H1 (cell line): Measurements from ENCODE around the gene CACNG8. TPM values are rescaled to one million over a fixed set of nuclear protein-coding genes. Genes with fewer than 3 reads are reported as not detected.

Source experiments
- CTCF ChIA-PET: fragments of 300-600 bp; sonication (Branson Sonifier 250); formaldehyde crosslinking; loops from one replicate; lab custom pipeline; 2021; ENCODE audit not compliant: partially characterized antibody; lab: Charles Lee
- POLR2A ChIA-PET: fragments of 300-600 bp; sonication (Branson Sonifier 250); formaldehyde crosslinking; loops from one replicate; lab custom pipeline; 2021; ENCODE audit warnings: inconsistent platforms; ENCODE audit not compliant: partially characterized antibody; lab: Charles Lee
- DNase-seq, 2 experiments: peaks; one replicate each; pipeline versions ENCODE4 v3.0.0 to v3.0.0-alpha.2; 2010 to 2022; ENCODE audit warnings: low spot score in 2 of 2, low read depth in 1 of 2, mixed read lengths in 1 of 2
- FAIRE-seq: peaks from 2 replicates; lab custom pipeline; 2011; peaks lifted over from hg19 to GRCh38; lab: Jason Lieb, UNC
- H2AFZ ChIP-seq: 2 replicates; pipeline ENCODE4 v1.8.1; 2012; ENCODE audit warnings: low read length, inconsistent platforms
- H2AK5ac ChIP-seq: 2 replicates; pipeline ENCODE4 v1.6.1; 2013; ENCODE audit warnings: low read depth, low read length
- H2BK120ac ChIP-seq: replicated peaks from 2 replicates; pipeline ENCODE3; 2013; ENCODE audit warnings: low read depth, low read length, inconsistent platforms
- H2BK12ac ChIP-seq: 2 replicates; pipeline ENCODE4 v1.6.1; 2013; ENCODE audit warnings: low read depth, low read length
- H2BK15ac ChIP-seq: 2 replicates; pipeline ENCODE4 v1.6.1; 2013; ENCODE audit warnings: low read length
- H2BK20ac ChIP-seq: 2 replicates; pipeline ENCODE4 v1.6.1; 2013; ENCODE audit warnings: low read length
- H2BK5ac ChIP-seq: 2 replicates; pipeline ENCODE4 v1.6.1; 2013; ENCODE audit warnings: low read depth, low read length
- H3K14ac ChIP-seq: 2 replicates; pipeline ENCODE4 v1.6.1; 2013; ENCODE audit warnings: inconsistent platforms; ENCODE audit not compliant: insufficient read length
- H3K18ac ChIP-seq: 2 replicates; pipeline ENCODE4 v1.6.1; 2013; ENCODE audit warnings: low read length; ENCODE audit errors: extremely low read depth
- H3K23ac ChIP-seq: 2 replicates; pipeline ENCODE4 v1.6.1; 2013; ENCODE audit warnings: inconsistent platforms; ENCODE audit not compliant: insufficient read length
- H3K23me2 ChIP-seq: 2 replicates; pipeline ENCODE4 v1.6.1; 2013; ENCODE audit warnings: low read depth, low read length
- H3K27ac ChIP-seq: 2 replicates; pipeline ENCODE4 v1.6.1; 2011; ENCODE audit warnings: low read depth, low read length, inconsistent platforms
- H3K27me3 ChIP-seq, 4 experiments: replicated peaks in 1 of 4; 1 replicate in 1 of 4; 2 replicates in 3 of 4; pipeline versions ENCODE4 v1.6.1 to v1.8.1; 2011 to 2013; ENCODE audit warnings: low read length in 3 of 4, mild to moderate bottlenecking in 3 of 4, inconsistent platforms in 2 of 4, mixed read lengths in 2 of 4, moderate library complexity in 1 of 4; ENCODE audit not compliant: control insufficient read depth in 3 of 4, insufficient read depth in 3 of 4; ENCODE audit errors: extremely low read depth in 1 of 4
- H3K36me3 ChIP-seq, 4 experiments: 2 replicates each; pipeline versions ENCODE4 v1.6.1 to v1.8.1; 2011 to 2013; ENCODE audit warnings: mild to moderate bottlenecking in 4 of 4, low read length in 3 of 4, moderate library complexity in 2 of 4, control low read depth in 1 of 4, inconsistent platforms in 1 of 4; ENCODE audit not compliant: insufficient read depth in 4 of 4, control insufficient read depth in 2 of 4
- H3K4ac ChIP-seq: replicated peaks from 2 replicates; pipeline ENCODE3; 2013; ENCODE audit warnings: low read length, low read depth, mixed read lengths, inconsistent platforms; ENCODE audit not compliant: insufficient read length
- H3K4me1 ChIP-seq, 4 experiments: replicated peaks in 1 of 4; 1 replicate in 1 of 4; 2 replicates in 3 of 4; pipeline versions ENCODE4 v1.6.1 to v1.8.1; 2011 to 2013; ENCODE audit warnings: low read length in 3 of 4, inconsistent platforms in 2 of 4, mixed read lengths in 1 of 4; ENCODE audit not compliant: insufficient read depth in 4 of 4, control insufficient read depth in 3 of 4
- H3K4me2 ChIP-seq, 2 experiments: 2 replicates each; pipeline versions ENCODE4 v1.6.1 to v1.8.1; 2011 to 2013; ENCODE audit warnings: low read depth in 2 of 2, low read length in 2 of 2, control low read depth in 1 of 2, inconsistent platforms in 1 of 2, mild to moderate bottlenecking in 1 of 2; ENCODE audit not compliant: insufficient read depth in 1 of 2
- H3K4me3 ChIP-seq, 4 experiments: fragments of 200-600, 300-600 bp in 1 of 4; sonication (generic), shearing (Covaris generic), sonication (Bioruptor Twin) in 1 of 4; 2 replicates each; pipeline versions ENCODE4 v1.5.1 to v1.8.1; 2011 to 2016; ENCODE audit warnings: low read length in 4 of 4, low read depth in 3 of 4, control low read depth in 2 of 4, inconsistent platforms in 2 of 4, mild to moderate bottlenecking in 2 of 4, mixed read lengths in 1 of 4, moderate library complexity in 1 of 4; ENCODE audit not compliant: insufficient read depth in 2 of 4; ENCODE audit errors: extremely low read depth in 1 of 4
- H3K56ac ChIP-seq: replicated peaks from 2 replicates; pipeline ENCODE3; 2013; ENCODE audit warnings: low read depth, mild to moderate bottlenecking, mixed read lengths, low read length, inconsistent platforms; ENCODE audit not compliant: insufficient read length
- H3K79me1 ChIP-seq: 2 replicates; pipeline ENCODE4 v1.6.1; 2013; ENCODE audit warnings: low read depth, low read length, control low read depth
- H3K79me2 ChIP-seq, 2 experiments: 2 replicates each; pipeline versions ENCODE4 v1.6.1 to v1.8.1; 2012 to 2013; ENCODE audit warnings: low read length in 2 of 2, mild to moderate bottlenecking in 2 of 2, inconsistent platforms in 1 of 2; ENCODE audit not compliant: insufficient read depth in 2 of 2, control insufficient read depth in 1 of 2
- H3K9ac ChIP-seq, 4 experiments: replicated peaks in 1 of 4; 1 replicate in 1 of 4; 2 replicates in 3 of 4; pipeline versions ENCODE4 v1.6.1 to v1.8.1; 2011 to 2013; ENCODE audit warnings: low read depth in 3 of 4, low read length in 3 of 4, control low read depth in 2 of 4, mild to moderate bottlenecking in 2 of 4, moderate library complexity in 2 of 4, inconsistent platforms in 1 of 4; ENCODE audit errors: extremely low read depth in 1 of 4
- H3K9me3 ChIP-seq, 2 experiments: 2 replicates each; pipeline versions ENCODE4 v1.6.1 to v1.8.1; 2012 to 2013; ENCODE audit warnings: mild to moderate bottlenecking in 2 of 2, moderate library complexity in 2 of 2, control low read depth in 1 of 2, inconsistent platforms in 1 of 2, low read depth in 1 of 2, low read length in 1 of 2, mixed read lengths in 1 of 2; ENCODE audit not compliant: insufficient read depth in 2 of 2
- H4K20me1 ChIP-seq, 2 experiments: replicated peaks in 1 of 2; 2 replicates each; pipeline versions ENCODE3 to v1.8.1; 2011 to 2013; ENCODE audit warnings: inconsistent platforms in 2 of 2, low read length in 2 of 2, mild to moderate bottlenecking in 1 of 2; ENCODE audit not compliant: insufficient read depth in 2 of 2, control insufficient read depth in 1 of 2
- H4K5ac ChIP-seq: 2 replicates; pipeline ENCODE4 v1.6.1; 2013; ENCODE audit warnings: low read length, low read depth, mixed read lengths, inconsistent platforms; ENCODE audit not compliant: insufficient read length
- H4K8ac ChIP-seq: 2 replicates; pipeline ENCODE4 v1.8.0; 2013; ENCODE audit warnings: mild to moderate bottlenecking, moderate library complexity, low read length, inconsistent platforms; ENCODE audit not compliant: insufficient read depth; ENCODE audit errors: extremely low read depth
- H4K91ac ChIP-seq: replicated peaks from 2 replicates; pipeline ENCODE3; 2013; ENCODE audit warnings: low read length, mixed read lengths, inconsistent platforms; ENCODE audit not compliant: insufficient read length
- BCL11A ChIP-seq, 2 experiments: IDR thresholded peaks; one replicate each; pipeline ENCODE4 v1.6.1; 2011; ENCODE audit warnings: low read depth in 2 of 2, low read length in 2 of 2, mild to moderate bottlenecking in 2 of 2
- E2F6 ChIP-seq: IDR thresholded peaks from 2 replicates; pipeline ENCODE4 v1.6.1; 2012; ENCODE audit warnings: inconsistent platforms
- POU5F1 ChIP-seq: IDR thresholded peaks from 2 replicates; pipeline ENCODE4 v1.6.1; 2011; ENCODE audit warnings: low read depth, mild to moderate bottlenecking, low read length, moderate library complexity
- SAP30 ChIP-seq: fragments of 300-600 bp; sonication (generic); IDR thresholded peaks from 2 replicates; pipeline ENCODE4 v1.7.1; 2012; ENCODE audit warnings: low read length, moderate library complexity, mild to moderate bottlenecking, inconsistent platforms; ENCODE audit not compliant: insufficient read depth, insufficient replicate concordance
- SRF ChIP-seq: IDR thresholded peaks from 2 replicates; pipeline ENCODE4 v1.6.1; 2011; ENCODE audit warnings: mild to moderate bottlenecking, low read depth, low read length, moderate library complexity
- TCF12 ChIP-seq: IDR thresholded peaks from 2 replicates; pipeline ENCODE4 v1.6.1; 2011; ENCODE audit warnings: low read depth, mild to moderate bottlenecking, low read length
- TEAD4 ChIP-seq: IDR thresholded peaks from 2 replicates; pipeline ENCODE4 v1.6.1; 2012; ENCODE audit warnings: low read depth, low read length, inconsistent platforms, mixed read lengths
- WGBS, 2 experiments: shearing (Covaris generic) in 1 of 2; methylation state at CpG; one replicate each; pipeline versions ENCODE4 v1.1.6 to v1.1.7; 2013 to 2015; ENCODE audit warnings: low lambda C conversion rate in 2 of 2, mixed read lengths in 2 of 2, inconsistent platforms in 1 of 2, low coverage in 1 of 2, missing lambda C conversion rate in 1 of 2; ENCODE audit not compliant: insufficient replicate concordance in 2 of 2, insufficient coverage in 1 of 2, insufficient read length in 1 of 2; ENCODE audit errors: extremely low coverage in 1 of 2, missing lambda C conversion rate in 1 of 2; 5-methylcytosine and 5-hydroxymethylcytosine counted together
- polyA plus RNA-seq, 7 experiments: library from polyadenylated mRNA; depleted of rRNA in 3 of 7; stranded (reverse) in 5 of 7; unstranded in 2 of 7; fragments of >200 nt in 5 of 7; fragments of 200-250 nt in 2 of 7; gene quantifications; 1 replicate in 5 of 7; 2 replicates in 1 of 7; 4 replicates in 1 of 7; pipeline versions ENCODE4 v1.2.1 to v1.2.3, GENCODE V29; 2011 to 2013; ENCODE audit warnings: missing spikeins in 2 of 7, mixed read lengths in 2 of 7
- total RNA-seq: library from RNA; stranded (reverse); fragmentation: NEBNext Ultra II Directional; extraction: Animal tissue kit (Norgen Biotek cat#: 25700); gene quantifications from 2 replicates; pipeline ENCODE4 v1.2.1, GENCODE V29; 2021

Gene CACNG8
- total and polyA plus RNA-seq, 2 of the 8 experiments (the other 6 are each of a cell fraction or from before 2014, with no cell fraction given), result 0.41 to 4.5 TPM

GRCh38 chr19:53969366-53969765 is 6.6 kb downstream of the CACNG8 start:
- FAIRE-seq, result no peak
- Histone ChIP-seq H4K20me1 (peaks cover 2 to 7% of the 10 kb centered on the region in 2 experiments), H3K4me3 (no peak overlapping the region), H3K27me3 (no peaks in the 10 kb centered on the region), H3K23ac (no peak overlapping the region), H3K23me2 (no peaks in the 10 kb centered on the region), H3K36me3 (peaks cover 7 to 31% (median 11%) of the 10 kb centered on the region in 4 experiments; a peak in 6 of 8 replicates), H3K4me1 (no peaks in the 10 kb centered on the region), H3K9ac (no peak overlapping the region), H3K27ac (no peak overlapping the region), H2BK120ac (no peak overlapping the region), H3K4ac (no peak overlapping the region), H3K4me2 (no peak overlapping the region), H3K79me1 (peaks cover 3% of the 10 kb centered on the region), H2BK12ac (no peak overlapping the region), H3K14ac (no peak overlapping the region), H2AK5ac (no peak overlapping the region), H3K79me2 (peaks cover 0 to 13% of the 10 kb centered on the region in 2 experiments; a peak in 1 of 4 replicates), H3K56ac (no peak overlapping the region), H3K9me3 (no peaks in the 10 kb centered on the region), H3K18ac (no peak overlapping the region), H2BK5ac (no peak overlapping the region), H2AFZ (no peak overlapping the region), H4K8ac (no peak overlapping the region), H4K91ac (no peak overlapping the region), H2BK15ac (no peak overlapping the region), H4K5ac (no peak overlapping the region), H2BK20ac (no peak overlapping the region)
- ChIA-PET CTCF (interaction anchor here (0.7 to 3.6 kb wide), 3 partner anchors 10 to 57 kb away, joined by 3 to 13 read pairs (median 4); no protein-coding TSS in a partner anchor), POLR2A (interaction anchor here (1.5 kb wide), 1 partner anchor 9 kb away, joined by 3 read pairs; no protein-coding TSS in a partner anchor)
- 93% methylated on average over 6 of the region's 6 CpGs; no CpG with 5 or more reads in 1 of the 2 experiments for WGBS, 2 experiments
- DNase-seq, result no peak
- TF ChIP-seq SAP30, result no peak
- no peak for TF ChIP-seq TCF12
- TF ChIP-seq TEAD4, result no peak
- no peak for TF ChIP-seq SRF
- no peak for TF ChIP-seq BCL11A (IDR thresholded peaks at IDR 0.05; ENCODE audit: low read depth in 2 of 2, low read length in 2 of 2)
- no peak for TF ChIP-seq E2F6
- no peak for TF ChIP-seq POU5F1
